ENCODE measurements around the gene PTPN23. TPM values are rescaled to one million over a fixed set of nuclear protein-coding genes. Genes with fewer than 3 reads are reported as not detected.

Gene PTPN23
- total RNA-seq, 4 donors from 2014 or later = 10.5 to 134 (median 24.4) TPM

GRCh38 chr3:47370887-47371697, 9.7 kb upstream of the PTPN23 start:
- Histone ChIP-seq H3K27me3 (peaks cover 0 to 15% (median 0%) of the 10 kb centered on the region in 4 donors), H3K4me3 (no peak overlapping the region), H3K4me1 (peaks cover 0 to under 1% (median 0%) of the 10 kb centered on the region in 3 donors), H3K9me3 (no peaks in the 10 kb centered on the region), H3K36me3 (no peaks in the 10 kb centered on the region), H3K27ac (no peak overlapping the region)
- no peak for DNase-seq
- intact Hi-C loops (cut with DNase I) = no loop called here
- TF ChIP-seq POLR2A (IDR thresholded peaks at IDR 0.05) = no peak
- peak in 2 of 6 experiments; percentile 2 to 46 for TF ChIP-seq CTCF (IDR thresholded peaks at IDR 0.05)
- 23 to 35% methylated on average over 9 to 12 of the region's 13 CpGs for WGBS, 2 donors

- Histone ChIP-seq H3K27me3 (peaks cover 0 to 15% (median 0%) of the 10 kb centered on the region in 4 donors), H3K4me1 (peaks cover 3 to 8% (median 5%) of the 10 kb centered on the region in 3 donors), H3K36me3 (no peaks in the 10 kb centered on the region), H3K4me3 (no peak overlapping the region), H3K27ac (no peak overlapping the region), H3K9me3 (no peaks in the 10 kb centered on the region)
- intact Hi-C loops (cut with DNase I) = no loop called here
- TF ChIP-seq CTCF (IDR thresholded peaks at IDR 0.05) = no peak
- no peak for TF ChIP-seq POLR2A (IDR thresholded peaks at IDR 0.05)
- DNase-seq = no peak
Measured at GRCh38 chr3:47374587-47374986, 6.2 kb upstream of the PTPN23 start.

- no peak for DNase-seq
- TF ChIP-seq CTCF (IDR thresholded peaks at IDR 0.05) (no peak), POLR2A (IDR thresholded peaks at IDR 0.05) (no peak)
- H3K36me3 ChIP-seq = no peaks in the 10 kb centered on the region
Measured at GRCh38 chr3:47376393-47376792, 4.4 kb upstream of the PTPN23 start.

GRCh38 chr3:47377186-47377585, 3.6 kb upstream of the PTPN23 start:
- 81 to 83% methylated on average over 2 of the region's 2 CpGs for WGBS, 2 donors
- DNase-seq = no peak
- TF ChIP-seq POLR2A (IDR thresholded peaks at IDR 0.05) = no peak
- no peak for TF ChIP-seq CTCF (IDR thresholded peaks at IDR 0.05)
- Histone ChIP-seq H3K4me3 (no peak overlapping the region), H3K9me3 (no peaks in the 10 kb centered on the region), H3K27ac (no peak overlapping the region), H3K27me3 (no peaks in the 10 kb centered on the region), H3K36me3 (no peaks in the 10 kb centered on the region), H3K4me1 (peaks cover 13 to 24% (median 13%) of the 10 kb centered on the region in 3 donors)
- intact Hi-C loops (cut with DNase I) = no loop called here

More at GRCh38 chr3:47376393-47376792, 4.4 kb upstream of the PTPN23 start:
- peaks cover 7 to 16% (median 13%) of the 10 kb centered on the region in 3 donors for H3K4me1 ChIP-seq
- peaks cover 0 to 5% (median 0%) of the 10 kb centered on the region in 4 donors for H3K27me3 ChIP-seq
- H3K9me3 ChIP-seq = no peaks in the 10 kb centered on the region
- WGBS, 2 donors = 85 to 91% methylated on average over 3 of the region's 3 CpGs
- H3K27ac ChIP-seq = no peak overlapping the region
- no peak overlapping the region for H3K4me3 ChIP-seq
- intact Hi-C loops (cut with DNase I) = no loop called here

GRCh38 chr3:47378869-47379268, 2.0 kb upstream of the PTPN23 start:
- intact Hi-C loops (cut with DNase I) = no loop called here
- Histone ChIP-seq H3K27me3 (no peaks in the 10 kb centered on the region), H3K4me1 (peaks cover 13 to 41% (median 19%) of the 10 kb centered on the region in 3 donors), H3K9me3 (no peaks in the 10 kb centered on the region), H3K27ac (no peak overlapping the region), H3K36me3 (peaks cover 0 to 8% (median 0%) of the 10 kb centered on the region in 3 donors), H3K4me3 (no peak overlapping the region)
- DNase-seq = no peak
- no peak for TF ChIP-seq POLR2A (IDR thresholded peaks at IDR 0.05)
- TF ChIP-seq CTCF (IDR thresholded peaks at IDR 0.05) = no peak
